Stimulated activated CD8-positive, alpha-beta memory T cell treated with anti-CD3 and anti-CD28 coated beads, Interleukin-12 subunit alpha, Interleukin-12 subunit beta, amount 100 ng/mL, for 24 hours (primary cell): ENCODE results near the gene CLEC7A.

Experiments
- DNase-seq: peaks from one replicate; pipeline ENCODE4 v3.0.0-alpha.2; 2020; ENCODE audit errors: extremely low read depth

CLEC7A gene

GRCh38 chr12:10094646-10095395, 35.2 kb downstream of the CLEC7A start:
- no peak for DNase-seq

- DNase-seq: no peak
Measured at GRCh38 chr12:10088955-10089900, 40.8 kb downstream of the CLEC7A start.

- no peak for DNase-seq
Measured at GRCh38 chr12:10088031-10088430, 42.0 kb downstream of the CLEC7A start.

GRCh38 chr12:10086387-10086786, 43.6 kb downstream of the CLEC7A start:
- DNase-seq: no peak

- no peak for DNase-seq
Measured at GRCh38 chr12:10084733-10085132, 45.3 kb downstream of the CLEC7A start.

GRCh38 chr12:10082117-10082874, 47.7 kb downstream of the CLEC7A start:
- DNase-seq: no peak

GRCh38 chr12:10075451-10075850, 54.5 kb downstream of the CLEC7A start:
- DNase-seq: no peak

GRCh38 chr12:10073261-10073660, 56.7 kb downstream of the CLEC7A start:
- no peak for DNase-seq

GRCh38 chr12:10072131-10072530, 57.9 kb downstream of the CLEC7A start:
- DNase-seq: no peak

GRCh38 chr12:10070380-10070779, 59.6 kb downstream of the CLEC7A start:
- no peak for DNase-seq

- DNase-seq: no peak
Measured at GRCh38 chr12:10069976-10070375, 60.0 kb downstream of the CLEC7A start.

GRCh38 chr12:10069099-10069498, 60.9 kb downstream of the CLEC7A start:
- DNase-seq: no peak

GRCh38 chr12:10068644-10069043, 61.4 kb downstream of the CLEC7A start:
- DNase-seq: no peak

- no peak for DNase-seq
Measured at GRCh38 chr12:10067942-10068341, 62.1 kb downstream of the CLEC7A start.

- DNase-seq: no peak
Measured at GRCh38 chr12:10067264-10067663, 62.7 kb downstream of the CLEC7A start.
